HG03460 (cell line): ENCODE results near the gene CFAP161.

Experiments used
- ATAC-seq: cut with Tn5 transposase; IDR thresholded peaks from one replicate; pipeline ENCODE4 v1.9.1; 2021; ENCODE audit not compliant: unreplicated experiment

CFAP161 gene, protein sequence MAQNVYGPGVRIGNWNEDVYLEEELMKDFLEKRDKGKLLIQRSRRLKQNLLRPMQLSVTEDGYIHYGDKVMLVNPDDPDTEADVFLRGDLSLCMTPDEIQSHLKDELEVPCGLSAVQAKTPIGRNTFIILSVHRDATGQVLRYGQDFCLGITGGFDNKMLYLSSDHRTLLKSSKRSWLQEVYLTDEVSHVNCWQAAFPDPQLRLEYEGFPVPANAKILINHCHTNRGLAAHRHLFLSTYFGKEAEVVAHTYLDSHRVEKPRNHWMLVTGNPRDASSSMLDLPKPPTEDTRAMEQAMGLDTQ

DNA sequence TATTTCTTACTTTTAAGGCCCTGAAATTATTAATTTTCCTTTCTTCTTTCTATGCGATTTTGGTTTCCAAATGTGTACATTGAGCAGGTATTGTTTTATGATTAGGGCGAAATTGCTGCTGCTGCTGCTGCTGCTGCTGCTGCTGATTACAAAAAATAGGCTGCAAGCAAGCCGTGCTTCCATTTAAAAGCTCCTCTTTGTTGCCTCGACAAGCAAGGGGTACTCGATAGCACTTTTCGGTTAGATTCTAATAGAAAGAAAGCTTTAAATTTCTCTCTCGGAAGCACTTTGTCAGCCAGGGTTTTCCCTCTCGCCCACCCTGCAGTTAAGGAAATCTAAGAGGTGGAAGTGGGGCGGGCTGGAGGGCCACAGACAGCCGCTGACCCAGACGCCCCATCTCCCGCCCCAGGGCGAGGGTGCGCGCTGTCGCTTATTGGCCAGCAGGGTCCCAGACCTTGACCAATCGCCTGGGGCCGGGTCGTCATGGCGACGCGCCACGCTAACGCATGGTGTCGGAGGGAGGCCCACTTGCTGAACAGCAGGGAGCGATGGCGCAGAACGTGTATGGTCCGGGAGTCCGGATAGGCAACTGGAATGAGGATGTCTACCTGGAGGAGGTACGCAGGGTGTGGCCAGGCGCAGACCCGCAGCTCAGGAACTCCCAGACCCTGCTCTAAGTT is at the start of gene CFAP161:
TSS of gene CFAP161 (plus strand) at position 489 of the 680 bp plus-strand sequence. CDS start at position 549, 60 bp downstream.
- ATAC-seq: no peak

DNA sequence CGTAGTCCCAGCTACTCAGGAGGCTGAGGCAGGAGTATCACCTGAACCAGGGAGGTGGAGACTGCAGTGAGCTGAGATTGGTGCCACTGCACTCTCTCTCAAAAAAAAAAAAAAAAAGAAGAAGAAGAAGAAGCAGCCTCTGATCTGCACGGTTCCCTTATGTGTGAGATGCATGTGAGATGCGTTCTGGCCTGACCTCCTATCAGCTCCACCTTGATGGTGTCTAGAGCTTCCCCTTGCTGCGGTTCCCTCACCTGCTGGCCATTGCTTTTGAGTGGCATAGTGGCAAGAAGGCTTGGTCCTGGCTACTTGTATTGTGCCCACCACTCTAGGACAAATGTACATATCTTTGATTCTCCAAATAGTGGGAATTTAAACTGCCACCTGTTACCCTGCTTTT is 49.4 kb upstream of the CFAP161 start:
- no peak for ATAC-seq

DNA sequence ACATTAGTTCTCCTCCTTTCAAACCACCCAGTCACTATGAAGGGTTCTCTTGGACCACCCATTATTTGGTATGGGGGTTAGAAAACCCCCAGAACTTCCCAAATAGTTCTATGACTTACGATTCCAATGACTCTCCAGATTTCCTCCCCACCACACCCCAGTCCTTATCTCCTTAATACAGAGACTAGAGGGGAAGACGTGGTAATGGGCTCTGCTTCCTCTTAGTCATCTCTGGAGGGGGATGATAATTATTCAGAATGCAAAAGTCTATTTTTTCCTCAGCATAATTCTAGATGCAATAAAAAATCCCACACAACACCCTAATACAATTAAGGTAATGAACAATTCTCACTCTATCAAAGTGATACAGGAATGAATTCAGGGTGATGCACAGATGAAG is 48.9 kb upstream of the CFAP161 start:
- ATAC-seq: no peak

DNA sequence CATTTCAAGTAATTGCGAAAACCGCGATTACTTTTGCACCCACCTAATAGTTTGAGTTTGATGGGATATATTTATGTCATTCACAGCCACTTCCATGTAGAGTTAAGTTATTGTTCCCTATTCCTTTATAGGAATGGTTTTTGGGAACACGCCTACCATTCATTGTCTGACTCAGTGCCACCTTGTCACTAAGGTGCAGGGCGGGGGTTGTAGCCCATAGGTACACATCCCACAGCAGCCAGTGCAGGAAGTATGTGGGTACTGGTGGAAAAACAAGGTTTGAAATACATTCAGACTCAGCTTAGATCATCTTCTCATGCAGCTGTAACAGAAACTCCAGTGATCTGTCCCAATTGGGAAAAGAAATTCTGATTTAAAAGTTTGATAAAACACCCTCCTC is 48.2 kb upstream of the CFAP161 start:
- no peak for ATAC-seq

DNA sequence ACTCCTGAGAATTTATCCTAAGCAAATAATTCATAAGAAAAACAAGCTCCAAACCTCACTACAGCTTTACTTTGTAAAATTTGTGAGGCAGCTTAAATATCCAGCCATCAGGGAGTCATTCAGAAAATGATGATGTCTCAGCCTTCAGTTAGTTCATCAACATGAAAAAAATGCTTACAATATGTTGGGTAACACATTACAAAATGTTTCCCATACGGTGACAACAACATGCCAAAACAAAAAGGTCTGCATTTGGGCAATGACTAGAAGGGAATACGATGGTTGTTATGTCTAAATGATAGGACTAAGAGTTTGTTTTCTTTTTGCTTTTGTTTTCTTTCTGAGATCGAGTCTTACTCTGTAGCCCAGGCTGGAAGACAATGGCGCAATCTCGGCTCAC is 47.0 kb upstream of the CFAP161 start:
- ATAC-seq: no peak

DNA sequence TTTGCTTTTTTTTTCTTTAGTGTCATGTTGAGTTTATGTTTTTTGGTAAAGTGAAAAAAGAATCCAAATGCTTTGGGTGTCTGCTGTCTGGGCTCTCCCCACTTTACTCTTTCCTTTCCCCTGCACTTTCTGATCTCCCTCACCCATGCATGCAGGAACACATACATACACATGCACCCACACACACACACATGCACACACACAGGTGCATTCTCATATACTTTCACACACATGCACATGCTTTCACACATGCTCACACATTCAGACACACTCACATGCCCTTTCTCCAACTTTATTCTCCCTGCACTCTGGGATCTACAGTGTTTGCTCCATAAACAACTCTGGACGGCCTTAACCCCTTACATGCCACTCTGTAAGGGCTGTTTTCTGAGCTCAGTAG is 46.4 kb upstream of the CFAP161 start:
- no peak for ATAC-seq

DNA sequence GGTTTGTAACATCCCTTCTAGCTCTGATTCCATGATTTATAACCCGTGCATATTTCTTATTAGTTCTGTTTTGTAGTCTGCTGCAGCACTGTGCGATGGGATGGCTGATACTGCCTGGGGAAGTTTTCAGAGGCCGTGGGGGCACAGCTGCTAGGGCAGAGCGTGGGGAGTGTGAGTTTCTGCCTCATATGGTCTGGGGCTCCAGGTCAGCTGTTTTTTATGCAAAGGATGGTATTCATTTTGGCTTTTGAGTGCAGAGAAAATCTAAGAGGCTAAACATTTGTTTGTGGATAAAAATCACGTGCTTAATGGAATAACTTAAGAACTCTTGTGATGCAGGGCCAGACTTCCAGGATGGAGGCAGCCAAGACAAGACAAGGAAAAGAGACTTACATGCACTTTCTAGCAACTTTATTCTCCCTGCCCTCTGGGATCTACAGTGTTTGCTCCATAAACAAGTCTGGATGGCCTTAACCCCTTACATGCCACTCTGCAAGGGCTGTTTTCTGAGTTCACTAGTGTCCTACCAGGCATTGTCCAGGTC is 45.5 kb upstream of the CFAP161 start:
- ATAC-seq: no peak

DNA sequence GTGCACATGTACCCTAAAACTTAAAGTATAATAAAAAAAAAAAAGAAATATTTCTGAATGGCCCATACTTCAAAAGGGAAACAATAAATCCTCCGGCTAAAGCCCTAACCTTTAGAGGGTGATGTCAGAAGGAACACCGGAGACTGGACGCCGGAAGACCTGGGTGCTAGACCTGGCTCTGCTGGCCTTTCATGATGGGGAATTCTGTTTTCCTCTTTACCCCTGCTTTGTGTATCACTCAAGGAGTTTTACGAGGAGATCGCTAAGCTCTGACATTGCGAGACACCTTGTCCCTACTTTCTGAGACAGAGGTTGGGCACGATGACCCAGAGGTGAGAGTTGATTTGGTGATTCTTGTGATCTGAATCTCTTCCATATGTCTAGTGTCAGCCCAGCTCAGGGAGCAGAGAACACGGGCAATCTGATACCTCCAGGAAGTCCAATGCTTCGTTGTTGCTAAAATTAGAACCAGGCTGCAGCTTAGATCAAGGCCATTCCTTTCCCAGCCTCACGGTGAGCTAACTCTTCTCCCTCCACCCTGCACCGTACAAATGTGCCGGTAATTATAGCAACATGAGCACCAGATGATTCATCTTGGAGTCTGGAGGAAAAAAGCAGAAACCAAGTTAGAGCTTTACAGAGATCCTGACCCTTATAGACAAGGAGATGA is 42.0 kb upstream of the CFAP161 start:
- ATAC-seq: no peak

DNA sequence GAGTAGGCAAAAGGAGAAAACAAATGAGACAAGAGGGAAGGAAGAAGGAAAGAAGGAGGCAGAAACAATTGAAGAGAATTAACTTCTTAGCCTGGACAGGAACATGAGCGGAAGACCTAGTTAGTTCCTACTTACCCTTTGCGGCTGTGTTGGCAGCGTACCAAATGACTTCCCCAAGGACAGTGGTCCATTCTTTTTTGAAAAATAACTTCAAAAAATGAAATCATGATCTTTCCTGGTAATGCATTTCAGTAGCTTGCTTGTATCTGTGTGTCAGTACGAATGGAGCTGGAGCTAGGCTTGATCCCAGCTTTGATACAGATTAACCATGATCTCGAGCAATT is 41.5 kb upstream of the CFAP161 start:
- no peak for ATAC-seq

DNA sequence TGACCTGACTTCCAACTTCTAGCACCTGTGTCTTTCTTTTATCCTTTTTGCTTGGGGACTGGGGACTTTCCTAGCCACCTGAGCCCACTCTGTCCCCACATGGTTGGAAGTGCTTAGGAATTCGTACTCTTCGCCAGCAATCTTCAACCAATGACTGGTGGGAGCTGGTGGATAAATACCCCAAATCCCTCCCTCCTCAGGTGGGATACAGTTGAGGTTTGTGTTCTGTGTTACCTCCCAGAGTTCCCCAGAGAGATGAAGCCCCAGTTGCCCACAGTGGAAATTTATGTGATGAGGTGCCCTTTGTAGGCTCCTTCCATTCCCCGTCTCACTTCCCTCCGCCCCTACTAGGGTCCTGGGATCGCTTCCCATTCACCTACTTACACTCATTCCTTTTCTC is 40.1 kb upstream of the CFAP161 start:
- no peak for ATAC-seq

DNA sequence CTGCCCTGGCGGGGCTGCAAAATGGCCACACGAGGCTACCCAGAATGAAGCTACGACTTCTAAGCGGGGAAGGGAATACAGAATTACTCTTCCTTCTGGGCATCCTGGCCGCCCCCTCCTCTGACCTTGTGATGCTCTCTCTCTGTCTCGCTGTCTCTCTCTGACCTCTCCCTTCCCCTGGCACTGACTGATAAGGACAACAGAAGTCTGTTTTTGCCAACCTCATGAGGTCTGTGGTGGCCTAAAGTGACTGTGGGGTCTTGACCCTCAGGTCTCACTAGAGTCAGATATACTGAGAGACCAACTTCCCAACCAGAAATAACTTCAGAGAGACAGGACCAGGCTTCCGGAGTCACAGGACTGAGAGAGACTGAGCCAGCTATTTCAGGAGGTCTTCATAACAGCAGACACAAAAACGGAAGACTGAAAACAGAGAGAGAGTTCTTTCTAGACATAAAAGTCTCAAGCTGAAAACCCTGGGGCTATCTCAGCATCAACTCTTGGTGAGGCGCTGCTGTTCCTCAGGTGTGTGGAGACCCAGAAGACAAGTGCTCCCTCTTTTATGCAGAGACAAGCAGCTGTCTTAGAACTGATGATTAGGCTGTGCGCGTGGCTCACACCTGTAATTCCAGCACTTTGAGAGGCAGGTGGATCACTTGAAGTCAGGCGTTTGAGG is 38.2 kb upstream of the CFAP161 start:
- ATAC-seq: no peak

DNA sequence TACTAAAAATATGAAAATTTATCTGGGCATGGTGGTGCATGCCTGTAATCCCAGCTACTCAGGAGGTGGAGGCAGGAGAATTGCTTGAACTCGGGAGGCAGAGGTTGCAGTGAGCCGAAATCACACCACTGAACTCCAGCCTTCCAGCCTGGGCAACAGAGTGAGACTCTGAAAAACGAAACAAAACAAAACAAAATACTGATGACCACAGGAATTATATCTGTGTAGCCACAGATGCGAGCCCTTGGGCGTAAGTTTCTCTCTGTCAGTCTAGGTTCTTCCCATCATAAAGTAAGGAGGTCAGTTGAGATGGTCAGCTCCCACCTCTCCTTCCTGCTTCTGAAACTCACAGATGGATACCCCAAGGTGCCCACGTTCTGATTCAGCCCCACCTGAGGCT is 37.7 kb upstream of the CFAP161 start:
- ATAC-seq: no peak

DNA sequence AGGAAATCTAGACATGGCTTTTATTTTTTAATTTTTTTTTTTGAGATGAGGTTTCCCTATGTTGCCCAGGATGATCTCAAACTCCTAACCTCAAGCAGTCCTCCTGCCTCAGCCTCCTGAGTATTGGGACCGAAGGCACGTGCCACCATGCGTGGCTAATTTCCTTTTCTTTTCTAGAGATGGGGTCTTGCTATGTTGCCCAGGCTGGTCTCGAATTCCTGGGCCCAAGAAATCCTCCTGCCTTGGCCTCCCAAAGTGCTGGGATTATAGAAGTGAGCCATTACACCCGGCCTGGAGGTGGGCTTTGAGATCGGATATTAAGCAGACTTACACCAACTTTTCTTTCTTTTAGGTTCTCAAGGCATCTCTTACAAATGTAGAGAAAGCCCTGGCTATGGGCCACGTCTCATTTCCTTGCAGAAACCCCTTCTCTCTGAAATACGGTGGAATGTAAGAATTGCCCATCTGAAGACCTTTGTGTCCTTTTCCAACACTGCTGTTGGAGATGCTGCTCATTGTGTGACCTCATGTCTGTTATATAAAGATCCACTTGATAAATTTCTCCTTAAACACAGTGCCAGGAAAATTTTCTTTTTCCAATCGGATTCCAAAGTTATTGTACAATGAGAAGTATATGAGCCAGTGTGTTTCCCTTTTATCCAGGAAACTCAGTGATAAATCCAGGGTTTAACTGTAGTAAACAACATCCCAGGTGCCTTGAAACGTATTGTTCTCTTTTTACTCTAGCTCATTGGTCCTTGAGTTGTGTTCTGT is 36.8 kb upstream of the CFAP161 start:
- no peak for ATAC-seq

DNA sequence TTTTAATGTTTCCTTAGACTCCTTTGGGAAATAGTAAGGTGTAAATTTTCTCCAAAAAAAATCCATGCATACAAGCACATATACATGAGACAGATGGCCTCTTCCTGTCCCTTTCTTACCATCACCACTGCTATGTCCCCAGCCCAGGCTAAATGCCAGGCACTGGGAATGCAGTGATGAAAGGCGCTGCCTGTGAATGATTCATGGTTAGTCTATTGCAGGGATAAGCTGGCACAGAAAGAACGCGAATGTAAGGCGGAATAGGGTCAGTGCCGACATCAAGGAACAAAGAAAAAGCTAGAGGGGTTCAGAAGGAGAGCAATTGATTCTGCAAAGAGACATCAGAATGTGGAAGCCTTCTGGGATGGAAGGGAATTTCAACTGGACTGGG is 36.2 kb upstream of the CFAP161 start:
- ATAC-seq: no peak

DNA sequence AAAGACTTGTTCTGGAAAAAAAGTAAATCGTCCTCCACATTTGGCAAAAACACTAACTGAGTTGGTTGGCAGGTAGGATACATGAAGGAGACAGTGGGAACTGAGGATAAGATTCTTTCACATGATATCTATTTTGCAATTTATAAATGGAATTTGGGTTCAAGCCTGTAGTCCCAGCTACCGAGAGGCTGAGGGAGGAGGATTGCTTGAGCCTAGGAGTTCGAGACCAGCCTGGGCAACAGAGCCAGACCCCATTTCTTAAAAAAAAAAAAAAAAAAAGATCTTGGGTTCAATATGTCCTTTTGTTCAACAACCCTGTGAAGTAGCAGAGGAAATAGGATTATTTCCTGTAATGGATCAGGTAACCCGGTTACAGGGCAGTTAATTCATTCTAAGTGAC is 35.7 kb upstream of the CFAP161 start:
- no peak for ATAC-seq

DNA sequence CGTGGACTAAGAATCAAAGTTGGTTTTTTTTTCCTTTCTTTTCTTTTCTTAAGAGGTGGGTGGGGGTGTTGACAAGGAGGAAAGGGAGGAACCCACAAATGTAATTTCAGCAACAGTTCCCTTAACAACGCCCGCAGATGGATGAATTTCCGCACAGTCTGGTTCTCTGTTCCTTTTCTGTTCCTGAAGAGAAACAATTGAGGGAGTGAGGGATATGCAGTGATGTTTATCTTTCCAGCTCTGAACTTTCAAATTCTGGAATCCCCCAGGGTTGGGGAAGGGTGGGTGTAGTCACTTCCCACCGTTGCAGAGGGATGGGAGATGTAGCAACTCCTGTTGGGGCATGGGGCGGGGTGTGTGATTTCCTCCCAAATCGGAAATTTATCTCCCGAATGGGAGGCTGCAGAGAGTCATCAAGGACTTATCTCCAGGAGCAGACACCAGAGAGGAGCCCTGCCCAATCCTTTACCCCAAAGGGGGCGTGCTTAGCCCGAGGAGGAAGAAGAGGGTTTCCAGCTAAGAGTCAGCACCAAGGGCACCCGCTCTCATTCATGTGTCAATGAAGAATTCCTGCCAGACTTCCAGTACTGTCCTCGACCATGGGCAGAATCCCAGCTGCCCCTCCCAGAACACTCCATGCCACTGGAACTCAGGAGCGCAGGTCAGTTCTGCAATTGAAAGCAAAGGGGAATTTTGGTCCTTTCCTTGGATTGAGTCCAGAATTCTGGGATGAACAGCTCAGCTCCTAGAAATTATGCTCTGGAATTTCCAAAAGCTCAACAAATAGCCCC is 35.0 kb upstream of the CFAP161 start:
- ATAC-seq: no peak

DNA sequence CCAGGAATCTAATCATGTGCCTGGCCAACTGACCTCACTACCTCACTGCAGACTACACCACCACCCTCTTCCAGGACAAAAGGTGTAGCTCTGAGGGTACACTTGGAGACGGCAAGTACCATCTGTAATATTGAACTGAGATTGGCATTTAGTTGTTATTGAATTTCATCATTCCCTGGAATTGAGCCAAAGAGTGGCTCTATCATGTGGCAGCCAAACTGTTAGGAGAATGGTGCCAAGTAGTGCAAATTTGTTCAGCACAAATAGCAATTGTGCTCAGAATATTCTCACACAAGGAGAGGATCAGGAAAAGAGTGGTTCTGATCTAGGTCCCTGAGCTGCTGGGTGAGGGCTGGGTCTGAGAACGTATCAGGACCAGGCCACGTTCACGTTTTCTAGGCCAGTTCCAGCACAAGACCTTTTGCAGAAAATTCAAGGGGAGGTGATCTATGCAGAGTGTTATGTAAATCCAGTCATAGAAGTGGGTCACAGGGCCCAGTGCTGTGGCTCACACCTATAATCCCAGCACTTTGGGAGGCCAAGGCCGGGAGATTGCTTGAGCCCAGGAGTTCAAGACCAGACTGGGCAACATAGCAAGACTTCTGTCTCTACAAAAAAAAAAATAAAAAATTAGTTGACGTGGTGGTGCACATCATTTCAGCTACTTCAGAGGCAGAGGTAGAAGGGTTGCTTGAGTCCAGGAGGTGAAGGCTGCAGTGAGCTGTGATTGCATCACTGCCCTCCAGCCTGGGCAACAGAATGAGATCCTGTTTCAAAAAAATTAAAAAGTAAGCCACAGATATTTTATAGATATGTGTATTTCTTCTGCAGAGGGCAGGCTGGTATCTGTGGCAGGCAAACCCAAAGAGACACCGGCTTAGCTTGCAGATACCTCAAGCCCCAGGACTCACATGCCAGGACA is 31.9 kb upstream of the CFAP161 start:
- ATAC-seq: no peak

DNA sequence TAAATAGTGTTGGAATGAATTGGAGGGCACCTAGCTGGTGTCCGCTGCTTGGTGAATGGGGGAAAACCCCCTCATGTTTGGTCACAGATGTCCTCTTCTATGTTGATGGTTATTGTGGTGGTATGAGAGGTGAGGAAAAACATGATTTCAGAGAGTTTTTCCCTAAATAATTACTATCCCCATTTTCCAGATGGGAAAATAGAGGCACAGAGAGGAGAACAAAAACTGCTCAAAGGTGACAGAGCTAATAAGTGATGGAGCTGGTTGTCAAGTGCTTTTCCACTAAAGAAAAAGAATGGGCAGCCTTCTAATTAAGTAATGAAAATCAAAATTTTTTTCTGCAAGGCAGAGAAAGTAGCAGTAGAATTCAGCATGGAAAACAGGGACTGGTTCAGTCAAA is 30.2 kb upstream of the CFAP161 start:
- no peak for ATAC-seq

DNA sequence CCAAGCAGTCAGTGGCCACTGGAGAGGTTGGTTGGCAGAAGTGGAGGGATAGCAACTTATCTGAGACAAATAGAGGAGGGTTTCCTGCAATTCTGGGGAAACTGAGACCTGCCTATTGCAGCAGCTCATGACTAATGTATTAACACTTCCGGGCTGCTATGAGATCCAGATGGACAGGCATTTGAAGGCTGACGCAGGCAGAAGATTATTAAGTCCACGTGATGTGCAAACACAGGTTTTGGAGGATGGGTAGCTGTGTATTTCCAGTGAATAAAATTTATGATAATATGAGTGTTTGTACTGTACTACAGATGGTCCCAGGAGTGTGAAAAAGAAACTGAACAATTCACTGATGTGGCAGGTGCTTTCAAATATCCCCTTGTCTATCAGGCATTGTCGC is 28.5 kb upstream of the CFAP161 start:
- ATAC-seq: no peak
